Spleen (tissue), 11 donors: ENCODE measurements around the gene RHBDD1. TPM values are rescaled to one million over a fixed set of nuclear protein-coding genes. Genes with fewer than 3 reads are reported as not detected.

Source experiments
- DNase-seq: peaks from one replicate; pipeline ENCODE4 v3.0.0-alpha.2; 2020
- H3K27ac ChIP-seq, 8 donors: fragments of 200-600 bp; sonication (generic) in 7 of 8; 1 replicate in 4 of 8; 2 replicates in 4 of 8; pipeline versions ENCODE4 v1.5.0 to v1.8.0; 2016 to 2021; ENCODE audit warnings: inconsistent platforms in 4 of 8, mild to moderate bottlenecking in 4 of 8, moderate library complexity in 1 of 8
- H3K27me3 ChIP-seq, 7 donors: fragments of 200-600 bp; sonication (generic) in 6 of 7; replicated peaks in 1 of 7; 1 replicate in 4 of 7; 2 replicates in 3 of 7; pipeline versions ENCODE4 v1.5.0 to v1.8.0; 2016 to 2021; ENCODE audit warnings: inconsistent platforms in 3 of 7, mild to moderate bottlenecking in 1 of 7
- H3K36me3 ChIP-seq, 6 donors: fragments of 200-600 bp; sonication (generic) in 5 of 6; 1 replicate in 4 of 6; 2 replicates in 2 of 6; pipeline versions ENCODE4 v1.5.0 to v1.8.0; 2016 to 2021; ENCODE audit warnings: inconsistent platforms in 2 of 6
- H3K4me1 ChIP-seq, 6 donors: fragments of 200-600 bp; sonication (generic) in 5 of 6; 1 replicate in 3 of 6; 2 replicates in 3 of 6; pipeline versions ENCODE4 v1.5.0 to v1.8.0; 2016 to 2021; ENCODE audit warnings: inconsistent platforms in 3 of 6
- H3K4me3 ChIP-seq, 8 donors: fragments of 200-600 bp; sonication (generic) in 7 of 8; 1 replicate in 4 of 8; 2 replicates in 4 of 8; pipeline versions ENCODE4 v1.5.0 to v1.8.0; 2016 to 2021; ENCODE audit warnings: inconsistent platforms in 4 of 8, mild to moderate bottlenecking in 4 of 8, moderate library complexity in 2 of 8
- H3K9me3 ChIP-seq, 8 donors: fragments of 200-600 bp; sonication (generic) in 7 of 8; 1 replicate in 4 of 8; 2 replicates in 4 of 8; pipeline versions ENCODE4 v1.5.0 to v1.8.0; 2016 to 2021; ENCODE audit warnings: inconsistent platforms in 4 of 8
- CTCF ChIP-seq, 11 experiments: fragments of 200-600 bp in 7 of 11; fragments of 450-650 bp in 4 of 11; sonication (generic) in 4 of 11; IDR thresholded peaks in 8 of 11; conservative IDR thresholded peaks in 3 of 11; 1 replicate in 7 of 11; 2 replicates in 4 of 11; pipeline versions ENCODE4 v1.4.0 to v1.8.0; 2016 to 2021; ENCODE audit warnings: antibody characterized with exemption in 11 of 11, inconsistent platforms in 4 of 11, mild to moderate bottlenecking in 1 of 11
- POLR2A ChIP-seq, 3 donors: fragments of 450-650 bp; IDR thresholded peaks; one replicate each; pipeline ENCODE4 v1.5.1; 2017; ENCODE audit warnings: antibody characterized with exemption in 3 of 3, mild to moderate bottlenecking in 1 of 3
- POLR2AphosphoS5 ChIP-seq, 3 donors: sonication (generic); formaldehyde crosslinking; IDR thresholded peaks; one replicate each; pipeline ENCODE4 v1.5.1; 2017; ENCODE audit warnings: antibody characterized with exemption in 3 of 3
- WGBS, 5 donors: extraction: QIAGEN DNeasy Blood & Tissue Kit in 3 of 5; methylation state at CpG; one replicate each; pipeline versions ENCODE4 v1.1.5 to v1.1.7; 2013 to 2018; 5-methylcytosine and 5-hydroxymethylcytosine counted together
- intact Hi-C: fragments of 100-400 bp; cut with DNase I; formaldehyde crosslinking; loops from one replicate; pipeline ENCODE4 v1.15.0; 2023; ENCODE audit warnings: low total_unique reads
- polyA plus RNA-seq, 3 donors: library from polyadenylated mRNA; stranded (reverse); fragments of 200-250 nt; gene quantifications; one replicate each; pipeline ENCODE4 v1.2.1, GENCODE V29; 2013
- total RNA-seq, 7 donors: library from RNA; depleted of rRNA in 3 of 7; stranded (reverse); fragments of >200 nt in 3 of 7; fragmentation: NEBNext Ultra II Directional in 4 of 7; extraction: Animal tissue kit (Norgen Biotek cat#: 25700) in 4 of 7; gene quantifications; one replicate each; pipeline versions ENCODE4 v1.1.0 to v1.2.1, GENCODE V29; 2016 to 2021
- donor health status: healthy with polysubstance abuse.
- donor health status: DM: no; HTN: no; CAD: no; lungs with moderate emphysema.
- donor health status: DM: no; HTN: no; CAD: no.
- donor health status: Bipolar disorder and iron deficiency.
- donor health status: healthy.
- donor health status: DM: no; HTN: no; CAD: no.
- donor health status: DM: yes; HTN: yes; CAD: no.

Gene RHBDD1
- total and polyA plus RNA-seq, 10 donors = 6.1 to 67.5 (median 32.8) TPM

DNA sequence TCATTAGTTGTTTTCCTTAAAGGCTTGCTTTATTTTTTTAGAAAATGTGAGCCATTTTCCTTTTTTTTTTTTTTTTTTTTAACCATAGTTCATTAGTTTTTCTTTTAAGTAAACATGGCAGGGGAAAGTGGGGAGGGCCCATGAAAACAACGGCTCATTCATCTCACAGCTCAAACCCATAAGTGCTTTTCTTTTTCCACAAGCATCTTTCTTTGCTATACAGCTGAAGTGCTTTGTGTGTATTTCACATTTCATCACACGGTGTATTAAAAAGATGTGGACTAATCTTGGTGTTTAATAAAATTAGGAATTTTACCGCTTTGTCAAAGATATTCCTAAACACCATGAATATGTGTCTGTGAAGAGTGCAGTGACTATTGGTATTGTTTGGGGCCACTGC is 41.6 kb downstream of the RHBDD1 start:
- WGBS, 5 donors = 95 to 100% (median 99%) methylated on average over 3 of the region's 3 CpGs
- H3K27ac ChIP-seq = no peak overlapping the region
- peaks cover 0 to 16% (median 1%) of the 10 kb centered on the region in 6 donors for H3K4me1 ChIP-seq
- intact Hi-C loops = no loop called here
- H3K27me3 ChIP-seq = no peaks in the 10 kb centered on the region
- H3K9me3 ChIP-seq = peaks cover 0 to 2% (median 0%) of the 10 kb centered on the region in 8 donors
- no peak overlapping the region for H3K4me3 ChIP-seq
- no peak for TF ChIP-seq CTCF (IDR thresholded peaks at IDR 0.05 in 8 of 11, conservative IDR thresholded peaks at IDR 0.05 in 3 of 11)
- TF ChIP-seq POLR2AphosphoS5 (IDR thresholded peaks at IDR 0.05) = no peak
- TF ChIP-seq POLR2A (IDR thresholded peaks at IDR 0.05) = no peak
- H3K36me3 ChIP-seq = peaks cover 0 to 47% (median 2%) of the 10 kb centered on the region in 6 donors
- DNase-seq = no peak

DNA sequence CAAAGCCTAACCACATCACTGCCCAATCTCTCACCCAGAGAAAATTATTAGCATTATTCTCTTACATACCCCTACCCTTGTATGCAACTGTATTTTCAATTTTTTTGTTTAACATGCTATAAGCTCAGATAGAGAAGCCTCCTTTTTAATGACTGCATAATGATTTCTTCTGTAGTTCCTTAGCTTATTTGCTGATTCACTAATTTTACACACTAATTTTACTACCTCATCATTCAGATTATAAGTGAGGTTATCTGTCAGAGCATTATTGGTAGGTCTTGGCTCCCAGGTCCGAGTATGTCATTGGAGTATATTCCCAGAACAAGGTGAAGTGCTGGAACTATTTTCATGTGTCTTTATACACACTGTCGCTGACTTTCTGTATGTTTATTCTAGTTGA is 45.4 kb downstream of the RHBDD1 start:
- WGBS, 5 donors = 90 to 96% (median 95%) methylated on average over 2 of the region's 2 CpGs
- Histone ChIP-seq H3K27me3 (no peaks in the 10 kb centered on the region), H3K4me1 (peaks cover 0 to under 1% (median 0%) of the 10 kb centered on the region in 6 donors), H3K27ac (no peak overlapping the region), H3K9me3 (peaks cover 0 to 6% (median 0%) of the 10 kb centered on the region in 8 donors), H3K36me3 (peaks cover 0 to 35% (median 2%) of the 10 kb centered on the region in 6 donors), H3K4me3 (no peak overlapping the region)
- intact Hi-C loops = no loop called here
- TF ChIP-seq POLR2AphosphoS5 (IDR thresholded peaks at IDR 0.05) (no peak), CTCF (IDR thresholded peaks at IDR 0.05 in 8 of 11, conservative IDR thresholded peaks at IDR 0.05 in 3 of 11) (no peak), POLR2A (IDR thresholded peaks at IDR 0.05) (no peak)
- DNase-seq = no peak

GRCh38 chr2:226882606-226883005 is 46.8 kb downstream of the RHBDD1 start:
- Histone ChIP-seq H3K27ac (no peak overlapping the region), H3K4me3 (no peak overlapping the region), H3K27me3 (no peaks in the 10 kb centered on the region), H3K36me3 (peaks cover 0 to 34% (median 2%) of the 10 kb centered on the region in 6 donors), H3K4me1 (no peaks in the 10 kb centered on the region), H3K9me3 (peaks cover 0 to 6% (median 0%) of the 10 kb centered on the region in 8 donors)
- no peak for TF ChIP-seq CTCF (IDR thresholded peaks at IDR 0.05 in 8 of 11, conservative IDR thresholded peaks at IDR 0.05 in 3 of 11)
- no peak for TF ChIP-seq POLR2AphosphoS5 (IDR thresholded peaks at IDR 0.05)
- no peak for TF ChIP-seq POLR2A (IDR thresholded peaks at IDR 0.05)
- 97 to 99% (median 98%) methylated on average over 4 of the region's 4 CpGs for WGBS, 5 donors
- intact Hi-C loops = no loop called here
- no peak for DNase-seq

DNA sequence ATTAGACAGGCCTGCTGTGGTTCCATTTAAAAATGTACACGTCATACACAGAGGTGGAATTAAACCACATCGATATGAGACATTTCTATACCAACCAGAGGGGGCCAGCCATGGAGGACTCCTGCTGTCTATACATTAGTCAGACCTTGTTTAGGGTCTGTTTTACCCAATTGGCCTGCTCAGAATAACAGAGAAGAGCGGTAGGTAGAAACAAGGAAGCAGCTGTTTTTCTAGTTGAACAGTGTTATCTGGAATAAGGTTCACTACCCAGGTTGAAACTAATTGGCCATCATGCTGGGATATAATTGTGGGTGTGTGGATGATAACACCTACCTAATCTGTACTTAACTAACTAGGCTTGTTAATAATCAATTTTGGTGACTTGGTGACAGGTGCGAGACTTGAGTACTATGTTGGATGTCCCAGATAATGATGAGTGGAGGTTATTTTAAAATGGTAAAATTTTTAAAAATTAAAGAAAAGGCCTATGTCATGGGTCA is 47.5 kb downstream of the RHBDD1 start:
- H3K9me3 ChIP-seq = peaks cover 0 to 6% (median 0%) of the 10 kb centered on the region in 8 donors
- H3K27ac ChIP-seq = no peak overlapping the region
- H3K27me3 ChIP-seq = no peaks in the 10 kb centered on the region
- intact Hi-C loops = no loop called here
- TF ChIP-seq POLR2AphosphoS5 (IDR thresholded peaks at IDR 0.05) (no peak), POLR2A (IDR thresholded peaks at IDR 0.05) (no peak), CTCF (IDR thresholded peaks at IDR 0.05 in 8 of 11, conservative IDR thresholded peaks at IDR 0.05 in 3 of 11) (no peak)
- no peak overlapping the region for H3K4me3 ChIP-seq
- no peaks in the 10 kb centered on the region for H3K4me1 ChIP-seq
- H3K36me3 ChIP-seq = peaks cover 0 to 27% (median under 1%) of the 10 kb centered on the region in 6 donors
- no peak for DNase-seq
- WGBS, 5 donors = 94 to 97% (median 96%) methylated on average over 4 of the region's 4 CpGs
